H1 (cell line): ENCODE results near the gene XRCC6. TPM values are rescaled to one million over a fixed set of nuclear protein-coding genes. Genes with fewer than 3 reads are reported as not detected.

Source experiments
- BCL11A ChIP-seq, 2 experiments: IDR thresholded peaks; one replicate each; pipeline ENCODE4 v1.6.1; 2011; ENCODE audit warnings: low read depth in 2 of 2, low read length in 2 of 2, mild to moderate bottlenecking in 2 of 2
- polyA plus RNA-seq, 7 experiments: library from polyadenylated mRNA; depleted of rRNA in 3 of 7; stranded (reverse) in 5 of 7; unstranded in 2 of 7; fragments of >200 nt in 5 of 7; fragments of 200-250 nt in 2 of 7; gene quantifications; 1 replicate in 5 of 7; 2 replicates in 1 of 7; 4 replicates in 1 of 7; pipeline versions ENCODE4 v1.2.1 to v1.2.3, GENCODE V29; 2011 to 2013; ENCODE audit warnings: missing spikeins in 2 of 7, mixed read lengths in 2 of 7
- total RNA-seq: library from RNA; stranded (reverse); fragmentation: NEBNext Ultra II Directional; extraction: Animal tissue kit (Norgen Biotek cat#: 25700); gene quantifications from 2 replicates; pipeline ENCODE4 v1.2.1, GENCODE V29; 2021

XRCC6 gene
- total and polyA plus RNA-seq, 2 of the 8 experiments (the other 6 are each of a cell fraction or from before 2014, with no cell fraction given): 150 to 490 TPM

GRCh38 chr22:41697126-41697775 is 76.2 kb downstream of the XRCC6 start (continued):
- TF ChIP-seq BCL11A (IDR thresholded peaks at IDR 0.05; ENCODE audit: low read depth in 2 of 2, low read length in 2 of 2): no peak
